22Rv1 (cell line): ENCODE measurements around the gene PCSK5.
A peak's percentile ranks its signal among the peaks of the same experiment; 100 is the strongest.

Source experiments
- CTCF ChIP-seq: fragments of 450-650 bp; IDR thresholded peaks from 2 replicates; pipeline ENCODE4 v1.5.1; 2017; ENCODE audit warnings: mild to moderate bottlenecking
- ZFX ChIP-seq: fragments of 450-650 bp; IDR thresholded peaks from 2 replicates; pipeline ENCODE4 v1.6.1; 2017; ENCODE audit warnings: antibody characterized with exemption, borderline replicate concordance

GRCh38 chr9:76394195-76394959 is 503.9 kb downstream of the PCSK5 start, which contains the start of gene RFK:
- TF ChIP-seq CTCF, result peak; percentile 65
- no peak for TF ChIP-seq ZFX
